ENCODE results near the gene LAMA2. TPM values are rescaled to one million over a fixed set of nuclear protein-coding genes. Genes with fewer than 3 reads are reported as not detected.

Gene LAMA2
- total and polyA plus RNA-seq, 2 experiments from 2014 or later = 11.1 to 57.5 TPM

DNA sequence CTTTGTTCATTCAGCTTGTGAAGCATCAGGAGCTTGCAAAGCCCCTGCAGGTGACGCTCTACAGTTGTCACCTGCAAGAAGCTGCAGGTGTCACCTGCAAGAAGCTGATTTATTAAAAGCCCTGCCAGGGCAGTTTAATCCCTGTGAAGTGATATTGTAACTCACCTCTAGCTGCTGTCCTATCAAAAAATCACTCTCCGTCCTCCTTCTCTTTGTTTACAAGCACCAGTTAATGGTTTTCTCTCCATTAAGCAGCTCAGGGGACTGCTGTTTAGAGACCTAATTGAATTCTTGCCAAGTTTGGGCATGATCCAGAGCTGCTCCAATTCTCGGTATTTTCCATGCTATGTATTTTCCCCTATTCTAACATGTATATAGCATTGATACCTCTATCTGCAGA lies 481.1 kb downstream of the LAMA2 start:
- Histone ChIP-seq H3K36me3 (replicated peaks; ENCODE audit: insufficient read depth, low read depth) (no peaks in the 10 kb centered on the region), H3K4me3 (no peak overlapping the region), H3K9me3 (ENCODE audit: low read depth) (no peaks in the 10 kb centered on the region), H3K9me2 (replicated peaks; ENCODE audit: insufficient read depth) (no peaks in the 10 kb centered on the region), H3K4me1 (ENCODE audit: insufficient read depth) (peaks cover 13% of the 10 kb centered on the region), H3K27me3 (no peaks in the 10 kb centered on the region), H3K79me2 (no peaks in the 10 kb centered on the region), H2AFZ (no peak overlapping the region), H4K20me1 (ENCODE audit: insufficient read depth, poor library complexity, severe bottlenecking) (no peaks in the 10 kb centered on the region), H3K27ac (no peak overlapping the region), H3K4me2 (no peak overlapping the region)
- 84% methylated on average over 3 of the region's 3 CpGs for WGBS (ENCODE audit: low lambda C conversion rate, missing lambda C conversion rate)
- no peak for DNase-seq (ENCODE audit: low spot score)
- TF ChIP-seq, protein P1, sequence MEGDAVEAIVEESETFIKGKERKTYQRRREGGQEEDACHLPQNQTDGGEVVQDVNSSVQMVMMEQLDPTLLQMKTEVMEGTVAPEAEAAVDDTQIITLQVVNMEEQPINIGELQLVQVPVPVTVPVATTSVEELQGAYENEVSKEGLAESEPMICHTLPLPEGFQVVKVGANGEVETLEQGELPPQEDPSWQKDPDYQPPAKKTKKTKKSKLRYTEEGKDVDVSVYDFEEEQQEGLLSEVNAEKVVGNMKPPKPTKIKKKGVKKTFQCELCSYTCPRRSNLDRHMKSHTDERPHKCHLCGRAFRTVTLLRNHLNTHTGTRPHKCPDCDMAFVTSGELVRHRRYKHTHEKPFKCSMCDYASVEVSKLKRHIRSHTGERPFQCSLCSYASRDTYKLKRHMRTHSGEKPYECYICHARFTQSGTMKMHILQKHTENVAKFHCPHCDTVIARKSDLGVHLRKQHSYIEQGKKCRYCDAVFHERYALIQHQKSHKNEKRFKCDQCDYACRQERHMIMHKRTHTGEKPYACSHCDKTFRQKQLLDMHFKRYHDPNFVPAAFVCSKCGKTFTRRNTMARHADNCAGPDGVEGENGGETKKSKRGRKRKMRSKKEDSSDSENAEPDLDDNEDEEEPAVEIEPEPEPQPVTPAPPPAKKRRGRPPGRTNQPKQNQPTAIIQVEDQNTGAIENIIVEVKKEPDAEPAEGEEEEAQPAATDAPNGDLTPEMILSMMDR (IDR thresholded peaks at IDR 0.05; ENCODE audit: poor library complexity) = no peak
- no peak for TF ChIP-seq EZH2 (IDR thresholded peaks at IDR 0.05; ENCODE audit: borderline replicate concordance)
- no peak for TF ChIP-seq EZH2phosphoT487 (IDR thresholded peaks at IDR 0.05; ENCODE audit: low read depth, severe bottlenecking, unreplicated experiment)

DNA sequence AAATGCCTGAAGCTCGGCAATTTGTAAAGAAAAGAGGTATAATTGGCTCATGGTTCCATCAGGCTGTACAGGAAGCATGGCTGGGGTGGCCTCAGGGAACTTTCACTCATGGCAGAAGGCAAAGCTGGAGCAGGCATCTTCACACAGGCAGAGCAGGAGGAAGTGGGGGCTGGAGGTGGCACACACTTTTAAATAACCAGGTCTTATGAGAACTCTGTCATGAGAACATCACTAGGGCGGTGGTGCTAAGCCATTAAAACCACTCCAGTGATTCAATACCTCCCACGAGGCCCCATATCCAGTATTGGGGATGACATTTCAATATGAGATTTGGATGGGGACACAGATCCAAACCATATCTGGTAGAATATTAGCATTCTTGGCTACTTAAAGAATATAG lies 481.8 kb downstream of the LAMA2 start:
- TF ChIP-seq EZH2phosphoT487 (IDR thresholded peaks at IDR 0.05; ENCODE audit: low read depth, severe bottlenecking, unreplicated experiment) = no peak
- TF ChIP-seq, protein P1 (IDR thresholded peaks at IDR 0.05; ENCODE audit: poor library complexity) = no peak
- TF ChIP-seq EZH2 (IDR thresholded peaks at IDR 0.05; ENCODE audit: borderline replicate concordance) = no peak

DNA sequence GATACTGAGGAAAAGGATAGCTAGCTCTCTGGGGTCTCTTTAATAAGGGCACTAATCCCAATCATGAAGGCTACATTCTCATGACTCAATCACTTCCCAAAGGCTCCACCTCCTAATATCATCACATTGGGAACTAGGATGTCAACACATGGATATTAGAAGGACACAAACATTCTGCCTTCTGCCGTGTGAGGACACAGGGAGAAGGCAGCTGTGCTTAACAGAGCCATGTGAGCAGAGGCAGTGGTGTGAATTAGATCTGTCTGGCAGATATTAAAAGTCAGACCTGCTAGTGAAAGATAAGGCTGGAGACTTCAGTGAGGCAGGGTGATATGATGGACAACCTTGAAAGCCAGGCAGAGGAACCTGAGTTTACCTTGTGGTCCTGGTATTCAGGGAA lies 485.1 kb downstream of the LAMA2 start:
- H3K4me3 ChIP-seq = no peak overlapping the region
- no peak overlapping the region for H3K27ac ChIP-seq
- no peak for TF ChIP-seq EZH2 (IDR thresholded peaks at IDR 0.05; ENCODE audit: borderline replicate concordance)
- TF ChIP-seq, protein P1 (IDR thresholded peaks at IDR 0.05; ENCODE audit: poor library complexity) = no peak
- no peaks in the 10 kb centered on the region for H3K4me1 ChIP-seq (ENCODE audit: insufficient read depth)
- H3K4me2 ChIP-seq = no peak overlapping the region
- H2AFZ ChIP-seq = no peak overlapping the region
- no peaks in the 10 kb centered on the region for H3K79me2 ChIP-seq
- H3K36me3 ChIP-seq (replicated peaks; ENCODE audit: insufficient read depth, low read depth) = no peaks in the 10 kb centered on the region
- H3K9me2 ChIP-seq (replicated peaks; ENCODE audit: insufficient read depth) = no peaks in the 10 kb centered on the region
- DNase-seq (ENCODE audit: low spot score) = no peak
- H3K9me3 ChIP-seq (ENCODE audit: low read depth) = no peaks in the 10 kb centered on the region
- no peaks in the 10 kb centered on the region for H4K20me1 ChIP-seq (ENCODE audit: insufficient read depth, poor library complexity, severe bottlenecking)
- H3K27me3 ChIP-seq = no peaks in the 10 kb centered on the region
- WGBS (ENCODE audit: low lambda C conversion rate, missing lambda C conversion rate) = 43% methylated on average over 1 of the region's 1 CpG

More for the DNA sequence above, 481.8 kb downstream of the LAMA2 start:
- Histone ChIP-seq H4K20me1 (ENCODE audit: insufficient read depth, poor library complexity, severe bottlenecking) (no peaks in the 10 kb centered on the region), H3K4me3 (no peak overlapping the region), H3K4me2 (no peak overlapping the region), H3K27me3 (no peaks in the 10 kb centered on the region), H3K4me1 (ENCODE audit: insufficient read depth) (peaks cover 11% of the 10 kb centered on the region), H3K27ac (no peak overlapping the region), H3K79me2 (no peaks in the 10 kb centered on the region), H3K36me3 (replicated peaks; ENCODE audit: insufficient read depth, low read depth) (no peaks in the 10 kb centered on the region), H2AFZ (no peak overlapping the region), H3K9me3 (ENCODE audit: low read depth) (no peaks in the 10 kb centered on the region), H3K9me2 (replicated peaks; ENCODE audit: insufficient read depth) (no peaks in the 10 kb centered on the region)
- 99% methylated on average over 3 of the region's 3 CpGs for WGBS (ENCODE audit: low lambda C conversion rate, missing lambda C conversion rate)
- no peak for DNase-seq (ENCODE audit: low spot score)

DNA sequence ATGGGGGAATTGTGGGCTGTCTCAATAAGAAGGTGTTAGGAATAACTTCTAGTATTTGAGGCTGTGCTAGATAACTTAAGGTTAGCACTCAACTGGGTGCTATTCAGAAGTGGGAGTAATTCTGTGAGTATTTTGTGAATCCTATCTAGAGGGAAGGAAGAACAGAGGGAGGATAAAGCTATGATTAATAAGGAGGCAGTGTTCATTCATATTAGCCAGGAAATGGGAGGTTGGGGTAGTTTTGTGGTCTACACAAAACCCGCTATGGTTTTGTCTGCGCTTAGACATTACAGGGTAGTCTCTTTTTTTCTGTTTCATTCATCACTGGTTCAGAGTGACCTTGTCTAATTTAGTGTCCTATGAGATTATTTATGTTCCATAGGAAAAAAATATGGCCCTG lies 486.0 kb downstream of the LAMA2 start:
- H3K9me2 ChIP-seq (replicated peaks; ENCODE audit: insufficient read depth) = no peaks in the 10 kb centered on the region
- no peak overlapping the region for H3K4me3 ChIP-seq
- no peaks in the 10 kb centered on the region for H3K36me3 ChIP-seq (replicated peaks; ENCODE audit: insufficient read depth, low read depth)
- H3K27ac ChIP-seq = no peak overlapping the region
- no peaks in the 10 kb centered on the region for H4K20me1 ChIP-seq (ENCODE audit: insufficient read depth, poor library complexity, severe bottlenecking)
- H3K9me3 ChIP-seq (ENCODE audit: low read depth) = no peaks in the 10 kb centered on the region
- no peak for TF ChIP-seq EZH2 (IDR thresholded peaks at IDR 0.05; ENCODE audit: borderline replicate concordance)
- no peak for TF ChIP-seq EZH2phosphoT487 (IDR thresholded peaks at IDR 0.05; ENCODE audit: low read depth, severe bottlenecking, unreplicated experiment)
- TF ChIP-seq, protein P1 (IDR thresholded peaks at IDR 0.05; ENCODE audit: poor library complexity) = no peak
- 100% methylated on average over 2 of the region's 2 CpGs for WGBS (ENCODE audit: low lambda C conversion rate, missing lambda C conversion rate)
- no peak for DNase-seq (ENCODE audit: low spot score)
- H3K27me3 ChIP-seq = no peaks in the 10 kb centered on the region
- no peaks in the 10 kb centered on the region for H3K79me2 ChIP-seq
- H3K4me1 ChIP-seq (ENCODE audit: insufficient read depth) = no peaks in the 10 kb centered on the region
- no peak overlapping the region for H2AFZ ChIP-seq
- H3K4me2 ChIP-seq = no peak overlapping the region
